HepG2 (cell line): Measurements from ENCODE around the gene DIPK1A. TPM values are rescaled to one million over a fixed set of nuclear protein-coding genes. Genes with fewer than 3 reads are reported as not detected.

Source experiments
- ATAC-seq: fragments of 200-7000 bp; cut with Tn5 transposase; 3 replicates; pipeline ENCODE4 v1.9.1; 2020; ENCODE audit warnings: mild to moderate bottlenecking, moderate library complexity
- BruUV-seq: library from RNA; stranded (reverse); fragments of 400-500 nt; replicated peaks from 2 replicates; lab custom pipeline; 2021; lab: Mats Ljungman, UMichigan
- CTCF ChIA-PET: fragments of 300-600 bp; formaldehyde crosslinking; extraction: SDS; loops from one replicate; lab custom pipeline; 2021; ENCODE audit warnings: low total read pairs, inconsistent platforms, low intra/inter-chr PET ratio; lab: Yijun Ruan, JAX
- POLR2A ChIA-PET: fragments of 350-600 bp; sonication (Branson Sonifier 250); formaldehyde crosslinking; loops from one replicate; lab custom pipeline; 2020; ENCODE audit warnings: antibody characterized with exemption, inconsistent platforms; lab: Yijun Ruan, JAX
- DNase-seq: peaks from one replicate; pipeline ENCODE4 v3.0.0-alpha.2; 2015; ENCODE audit warnings: low spot score
- FAIRE-seq: peaks from 3 replicates; lab custom pipeline; 2011; peaks lifted over from hg19 to GRCh38; lab: Jason Lieb, UNC
- H2AFZ ChIP-seq: one replicate; pipeline ENCODE4 v1.6.1; 2011; ENCODE audit warnings: low read length, inconsistent platforms
- H3K27ac ChIP-seq: fragments of 300-600 bp; 3 replicates; pipeline ENCODE4 v1.8.0; 2011; ENCODE audit warnings: mixed run types, mild to moderate bottlenecking, mixed read lengths, low read length, inconsistent platforms; ENCODE audit not compliant: insufficient read depth; ENCODE audit errors: extremely low read length
- H3K27me3 ChIP-seq, 2 experiments: fragments of 200-600 bp in 1 of 2; 2 replicates in 1 of 2; 3 replicates in 1 of 2; pipeline versions ENCODE4 v1.6.0 to v1.8.0; 2011; ENCODE audit warnings: low read length in 2 of 2, mild to moderate bottlenecking in 2 of 2, moderate library complexity in 2 of 2, inconsistent platforms in 1 of 2; ENCODE audit not compliant: insufficient read depth in 2 of 2, control insufficient read depth in 1 of 2
- H3K36me3 ChIP-seq, 2 experiments: fragments of 200-600 bp in 1 of 2; replicated peaks in 1 of 2; 2 replicates in 1 of 2; 3 replicates in 1 of 2; pipeline versions ENCODE4 v1.5.1 to v1.8.0; 2011; ENCODE audit warnings: low read length in 2 of 2, inconsistent platforms in 1 of 2; ENCODE audit not compliant: insufficient read depth in 2 of 2, control insufficient read depth in 1 of 2
- H3K4me1 ChIP-seq: 2 replicates; pipeline ENCODE4 v1.5.1; 2012; ENCODE audit warnings: low read length, inconsistent platforms; ENCODE audit not compliant: insufficient read depth
- H3K4me2 ChIP-seq: 2 replicates; pipeline ENCODE4 v1.6.0; 2011; ENCODE audit warnings: low read depth, low read length, inconsistent platforms
- H3K4me3 ChIP-seq, 3 experiments: fragments of 200-600 bp in 1 of 3; sonication (generic), shearing (Covaris generic) in 1 of 3; replicated peaks in 1 of 3; 2 replicates each; pipeline ENCODE4 v1.5.1; 2011 to 2016; ENCODE audit warnings: low read length in 3 of 3, inconsistent platforms in 2 of 3, low read depth in 2 of 3, mild to moderate bottlenecking in 2 of 3, control low read depth in 1 of 3, mixed read lengths in 1 of 3; ENCODE audit not compliant: insufficient read depth in 1 of 3
- H3K79me2 ChIP-seq: one replicate; pipeline ENCODE4 v1.6.1; 2011; ENCODE audit warnings: low read length, inconsistent platforms; ENCODE audit not compliant: insufficient read depth
- H3K9ac ChIP-seq: 2 replicates; pipeline ENCODE4 v1.6.0; 2011; ENCODE audit warnings: mild to moderate bottlenecking, low read depth, low read length, inconsistent platforms; ENCODE audit not compliant: insufficient read depth
- H3K9me3 ChIP-seq: 2 replicates; pipeline ENCODE4 v1.5.1; 2012; ENCODE audit warnings: mild to moderate bottlenecking, low read length
- H4K20me1 ChIP-seq: 2 replicates; pipeline ENCODE4 v1.6.0; 2011; ENCODE audit warnings: inconsistent platforms, mild to moderate bottlenecking, low read length, moderate library complexity; ENCODE audit not compliant: insufficient read depth
- MTF2 ChIP-seq: sonication (generic); formaldehyde crosslinking; IDR thresholded peaks from 2 replicates; pipeline ENCODE4 v1.5.0; 2020; ENCODE audit warnings: missing genetic modification reagents, borderline replicate concordance
- NR2F1 ChIP-seq, 2 experiments: fragments of 450-650 bp in 1 of 2; formaldehyde crosslinking in 1 of 2; IDR thresholded peaks; 2 replicates each; pipeline versions ENCODE4 v1.5.0 to v1.6.1; 2016 to 2020; ENCODE audit warnings: mild to moderate bottlenecking in 1 of 2, missing compliant biosample characterization in 1 of 2, missing genetic modification reagents in 1 of 2, moderate library complexity in 1 of 2
- POLR2A ChIP-seq, 2 experiments: IDR thresholded peaks; 2 replicates each; pipeline ENCODE4 v1.6.1; 2011; ENCODE audit warnings: low read depth in 2 of 2, low read length in 2 of 2, mild to moderate bottlenecking in 1 of 2, moderate library complexity in 1 of 2; ENCODE audit not compliant: insufficient read depth in 1 of 2
- SMARCC2 ChIP-seq: fragments of 450-650 bp; IDR thresholded peaks from 2 replicates; pipeline ENCODE4 v1.6.1; 2017; ENCODE audit warnings: antibody characterized with exemption, mild to moderate bottlenecking
- SRSF9 ChIP-seq: fragments of 200-400 bp; formaldehyde crosslinking; IDR thresholded peaks from 2 replicates; pipeline ENCODE4 v1.6.1; 2018; ENCODE audit warnings: borderline replicate concordance, mild to moderate bottlenecking, low read depth, low read length; ENCODE audit not compliant: insufficient read depth, poor library complexity, severe bottlenecking
- ZNF501 ChIP-seq: sonication (generic); formaldehyde crosslinking; IDR thresholded peaks from 2 replicates; pipeline ENCODE4 v1.5.1; 2020; ENCODE audit warnings: mild to moderate bottlenecking, moderate library complexity, missing genetic modification reagents
- ZNF569 ChIP-seq: sonication (generic); formaldehyde crosslinking; IDR thresholded peaks from 2 replicates; pipeline ENCODE4 v1.5.0; 2020; ENCODE audit warnings: mild to moderate bottlenecking, missing genetic modification reagents, moderate library complexity, borderline replicate concordance
- ZNF609 ChIP-seq: sonication (generic); formaldehyde crosslinking; IDR thresholded peaks from 2 replicates; pipeline ENCODE4 v1.4.0; 2020; ENCODE audit warnings: mild to moderate bottlenecking, missing genetic modification reagents, borderline replicate concordance
- ZNF782 ChIP-seq: sonication (generic); formaldehyde crosslinking; IDR thresholded peaks from 2 replicates; pipeline ENCODE4 v1.4.0; 2020; ENCODE audit warnings: missing genetic modification reagents, mild to moderate bottlenecking, borderline replicate concordance
- ZSCAN21 ChIP-seq: sonication (generic); formaldehyde crosslinking; IDR thresholded peaks from 2 replicates; pipeline ENCODE4 v1.8.0; 2022; ENCODE audit warnings: mild to moderate bottlenecking, missing genetic modification reagents, moderate library complexity, borderline replicate concordance
- WGBS: methylation state at CpG from one replicate; pipeline ENCODE4 v1.1.6; 2017; ENCODE audit warnings: low lambda C conversion rate; 5-methylcytosine and 5-hydroxymethylcytosine counted together
- in situ Hi-C: cut with HindIII; loops from 2 replicates; pipeline ENCODE4 v1.10.0; 2017; ENCODE audit warnings: low pct_unique_long_range_greater_than_20kb; ENCODE audit not compliant: extremely low pct_ligation_motif_present
- intact Hi-C: fragments of 100-400 bp; cut with micrococcal nuclease; formaldehyde crosslinking; loops from one replicate; pipeline ENCODE4 v1.10.0; 2022; ENCODE audit not compliant: unreplicated experiment
- polyA plus RNA-seq, 8 experiments: library from polyadenylated mRNA; depleted of rRNA in 3 of 8; stranded (reverse) in 7 of 8; unstranded in 1 of 8; fragments of >200 nt; fragmentation: Illumina TruSeq in 4 of 8; extraction: Trizol in 4 of 8; gene quantifications; 2 replicates each; pipeline versions ENCODE4 v1.2.1 to v1.2.3, GENCODE V29; 2011 to 2016; ENCODE audit warnings: low read depth in 4 of 8, missing spikeins in 1 of 8, mixed read lengths in 1 of 8; ENCODE audit not compliant: insufficient read depth in 1 of 8
- total RNA-seq, 5 experiments: library from RNA; depleted of rRNA; stranded (reverse); fragments of >200 nt; fragmentation: Illumina TruSeq; extraction: Trizol; gene quantifications; 2 replicates each; pipeline ENCODE4 v1.2.3, GENCODE V29; 2016; ENCODE audit warnings: low read depth in 1 of 5
- TF ChIP-seq, protein P1 (sequence below): sonication (generic); formaldehyde crosslinking; IDR thresholded peaks from 2 replicates; pipeline ENCODE4 v1.4.0; 2020; ENCODE audit warnings: mild to moderate bottlenecking, missing genetic modification reagents
- TF ChIP-seq, protein P2 (sequence below): sonication (generic); formaldehyde crosslinking; IDR thresholded peaks from 2 replicates; pipeline ENCODE4 v1.4.0; 2020; ENCODE audit warnings: missing genetic modification reagents, mild to moderate bottlenecking, borderline replicate concordance
- TF ChIP-seq, protein P3 (sequence below): sonication (generic); formaldehyde crosslinking; IDR thresholded peaks from 2 replicates; pipeline ENCODE4 v1.5.0; 2020; ENCODE audit warnings: missing genetic modification reagents, mild to moderate bottlenecking, borderline replicate concordance

The DIPK1A gene
- total and polyA plus RNA-seq, 2 of the 13 experiments (the other 11 are each of a cell fraction or from before 2014, with no cell fraction given): 8.4 TPM

DNA sequence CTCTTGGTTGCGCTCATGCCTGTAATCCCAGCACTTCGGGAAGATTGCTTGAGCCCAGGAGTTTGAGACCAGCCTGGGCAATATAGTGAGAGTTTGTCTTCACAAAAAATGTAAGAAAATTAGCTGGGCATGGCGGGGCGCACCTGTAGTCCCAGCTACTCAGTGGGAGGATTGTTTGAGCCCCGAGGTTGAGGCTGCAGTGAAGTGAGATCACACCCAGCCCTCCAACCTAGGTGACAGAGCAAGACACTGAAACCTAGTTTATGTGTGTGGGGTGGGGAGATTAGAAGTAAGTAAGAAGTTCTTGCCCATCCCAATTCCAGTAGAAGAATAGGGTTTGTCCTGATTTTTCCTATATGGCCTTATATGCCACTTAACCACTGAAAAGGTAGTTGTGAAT lies 127.4 kb downstream of the DIPK1A start:
- in situ Hi-C loops: no loop called here
- Histone ChIP-seq H3K4me1 (peaks cover 65% of the 10 kb centered on the region), H3K9me3 (no peaks in the 10 kb centered on the region)
- ChIA-PET CTCF (no interaction called here), POLR2A (no interaction called here)
- 60% methylated on average over 5 of the region's 5 CpGs for WGBS
- TF ChIP-seq ZNF569 (no peak), SRSF9 (no peak), POLR2A (IDR thresholded peaks at IDR 0.05; ENCODE audit: insufficient read depth in 1 of 2, low read depth in 2 of 2, low read length in 2 of 2) (0 out of 4 replicates have a peak, but pooled peaks of 1 of the 2 experiments have one; percentile 8), ZNF782 (CRISPR knock-in tag) (no peak), ZNF501 (no peak), ZSCAN21 (no peak), MTF2 (no peak), SMARCC2 (no peak), NR2F1 (CRISPR knock-in tag; IDR thresholded peaks at IDR 0.05) (no peak), ZNF609 (CRISPR knock-in tag) (0 out of 2 replicates have a peak, but pooled peaks have one; percentile 14)
- TF ChIP-seq, protein P1, sequence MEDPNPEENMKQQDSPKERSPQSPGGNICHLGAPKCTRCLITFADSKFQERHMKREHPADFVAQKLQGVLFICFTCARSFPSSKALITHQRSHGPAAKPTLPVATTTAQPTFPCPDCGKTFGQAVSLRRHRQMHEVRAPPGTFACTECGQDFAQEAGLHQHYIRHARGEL (CRISPR knock-in tag): no peak
- TF ChIP-seq, protein P2, sequence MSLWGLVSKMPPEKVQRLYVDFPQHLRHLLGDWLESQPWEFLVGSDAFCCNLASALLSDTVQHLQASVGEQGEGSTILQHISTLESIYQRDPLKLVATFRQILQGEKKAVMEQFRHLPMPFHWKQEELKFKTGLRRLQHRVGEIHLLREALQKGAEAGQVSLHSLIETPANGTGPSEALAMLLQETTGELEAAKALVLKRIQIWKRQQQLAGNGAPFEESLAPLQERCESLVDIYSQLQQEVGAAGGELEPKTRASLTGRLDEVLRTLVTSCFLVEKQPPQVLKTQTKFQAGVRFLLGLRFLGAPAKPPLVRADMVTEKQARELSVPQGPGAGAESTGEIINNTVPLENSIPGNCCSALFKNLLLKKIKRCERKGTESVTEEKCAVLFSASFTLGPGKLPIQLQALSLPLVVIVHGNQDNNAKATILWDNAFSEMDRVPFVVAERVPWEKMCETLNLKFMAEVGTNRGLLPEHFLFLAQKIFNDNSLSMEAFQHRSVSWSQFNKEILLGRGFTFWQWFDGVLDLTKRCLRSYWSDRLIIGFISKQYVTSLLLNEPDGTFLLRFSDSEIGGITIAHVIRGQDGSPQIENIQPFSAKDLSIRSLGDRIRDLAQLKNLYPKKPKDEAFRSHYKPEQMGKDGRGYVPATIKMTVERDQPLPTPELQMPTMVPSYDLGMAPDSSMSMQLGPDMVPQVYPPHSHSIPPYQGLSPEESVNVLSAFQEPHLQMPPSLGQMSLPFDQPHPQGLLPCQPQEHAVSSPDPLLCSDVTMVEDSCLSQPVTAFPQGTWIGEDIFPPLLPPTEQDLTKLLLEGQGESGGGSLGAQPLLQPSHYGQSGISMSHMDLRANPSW: no peak
- TF ChIP-seq, protein P3, sequence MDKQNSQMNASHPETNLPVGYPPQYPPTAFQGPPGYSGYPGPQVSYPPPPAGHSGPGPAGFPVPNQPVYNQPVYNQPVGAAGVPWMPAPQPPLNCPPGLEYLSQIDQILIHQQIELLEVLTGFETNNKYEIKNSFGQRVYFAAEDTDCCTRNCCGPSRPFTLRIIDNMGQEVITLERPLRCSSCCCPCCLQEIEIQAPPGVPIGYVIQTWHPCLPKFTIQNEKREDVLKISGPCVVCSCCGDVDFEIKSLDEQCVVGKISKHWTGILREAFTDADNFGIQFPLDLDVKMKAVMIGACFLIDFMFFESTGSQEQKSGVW (CRISPR knock-in tag): no peak
- TF ChIP-seq, all 625 proteins: peak for 2
- Histone ChIP-seq H4K20me1 (peaks cover 68% of the 10 kb centered on the region), H3K9ac (peak overlapping the region; percentile 99), H3K27ac (peak overlapping the region; percentile 87), H3K4me3 (peak overlapping the region; percentile 94 to 100 (median 96)), H3K27me3 (no peaks in the 10 kb centered on the region; a peak in 1 of 5 replicates), H3K79me2 (peaks cover 70% of the 10 kb centered on the region), H3K4me2 (peak overlapping the region; percentile 89), H2AFZ (no peak overlapping the region), H3K36me3 (peaks cover 7 to 56% of the 10 kb centered on the region in 2 experiments)
- intact Hi-C loops: loop anchor here (5.0 kb wide), 1 partner anchor 87 kb away; no protein-coding TSS in a partner anchor
- no TSS peak for BruUV-seq
- FAIRE-seq (no peak), DNase-seq (no peak), ATAC-seq (no peak)
